ENCODE data around the gene SLC2A13. TPM values are rescaled to one million over a fixed set of nuclear protein-coding genes. Genes with fewer than 3 reads are reported as not detected.
"Not testable (repeated sequence)": the region's sequence is repeated elsewhere in the genome, so short reads cannot be mapped to it uniquely, and the experiment has no call there.

The SLC2A13 gene
- total RNA-seq, 1 experiment from 2014 or later = 1.7 TPM

DNA sequence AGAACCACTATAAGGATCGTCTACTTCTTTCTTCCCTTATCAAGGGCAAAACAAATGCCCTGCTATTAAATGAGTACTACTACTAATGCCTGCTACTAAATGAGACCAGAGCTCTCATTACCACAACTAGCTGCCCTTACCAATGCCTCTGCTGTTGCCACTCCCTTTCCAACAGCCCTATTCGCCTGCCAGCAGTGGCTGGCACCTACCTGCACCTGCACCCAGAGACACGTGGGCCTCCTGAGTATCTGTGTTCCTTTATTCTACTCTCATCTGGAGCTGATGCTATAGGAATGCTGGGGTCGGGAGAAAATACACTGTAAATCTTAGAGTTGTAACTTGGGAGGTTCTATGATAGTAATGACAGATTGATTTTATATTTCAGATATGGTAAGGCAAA is 174.7 kb downstream of the SLC2A13 start:
- ChIA-PET POLR2A (interaction anchor here (0.7 kb wide), 1 partner anchor 14 kb away, joined by 3 read pairs; no protein-coding TSS in a partner anchor), CTCF (interaction anchor here (0.8 kb wide), 1 partner anchor 80 kb away, joined by 3 read pairs; no protein-coding TSS in a partner anchor)
- Mint-ChIP-seq H3K4me1 (ENCODE audit: insufficient read depth, unreplicated experiment) (peaks cover 5% of the 10 kb centered on the region), H3K27me3 (ENCODE audit: insufficient read depth, unreplicated experiment) (no peaks in the 10 kb centered on the region), H3K9me3 (ENCODE audit: unreplicated experiment) (no peaks in the 10 kb centered on the region), H3K4me3 (ENCODE audit: unreplicated experiment) (no peak overlapping the region), H3K36me3 (ENCODE audit: insufficient read depth, unreplicated experiment) (no peaks in the 10 kb centered on the region), H3K27ac (ENCODE audit: low read depth, unreplicated experiment) (peak overlapping the region; percentile 81)
- DNase-seq (ENCODE audit: unreplicated experiment) = no peak
- intact Hi-C loops (cut with micrococcal nuclease) = no loop called here
- TF ChIP-seq, protein P1, sequence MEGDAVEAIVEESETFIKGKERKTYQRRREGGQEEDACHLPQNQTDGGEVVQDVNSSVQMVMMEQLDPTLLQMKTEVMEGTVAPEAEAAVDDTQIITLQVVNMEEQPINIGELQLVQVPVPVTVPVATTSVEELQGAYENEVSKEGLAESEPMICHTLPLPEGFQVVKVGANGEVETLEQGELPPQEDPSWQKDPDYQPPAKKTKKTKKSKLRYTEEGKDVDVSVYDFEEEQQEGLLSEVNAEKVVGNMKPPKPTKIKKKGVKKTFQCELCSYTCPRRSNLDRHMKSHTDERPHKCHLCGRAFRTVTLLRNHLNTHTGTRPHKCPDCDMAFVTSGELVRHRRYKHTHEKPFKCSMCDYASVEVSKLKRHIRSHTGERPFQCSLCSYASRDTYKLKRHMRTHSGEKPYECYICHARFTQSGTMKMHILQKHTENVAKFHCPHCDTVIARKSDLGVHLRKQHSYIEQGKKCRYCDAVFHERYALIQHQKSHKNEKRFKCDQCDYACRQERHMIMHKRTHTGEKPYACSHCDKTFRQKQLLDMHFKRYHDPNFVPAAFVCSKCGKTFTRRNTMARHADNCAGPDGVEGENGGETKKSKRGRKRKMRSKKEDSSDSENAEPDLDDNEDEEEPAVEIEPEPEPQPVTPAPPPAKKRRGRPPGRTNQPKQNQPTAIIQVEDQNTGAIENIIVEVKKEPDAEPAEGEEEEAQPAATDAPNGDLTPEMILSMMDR (IDR thresholded peaks at IDR 0.05; ENCODE audit: unreplicated experiment) = no peak
- BruUV-seq (replicated peaks) = no TSS peak

DNA sequence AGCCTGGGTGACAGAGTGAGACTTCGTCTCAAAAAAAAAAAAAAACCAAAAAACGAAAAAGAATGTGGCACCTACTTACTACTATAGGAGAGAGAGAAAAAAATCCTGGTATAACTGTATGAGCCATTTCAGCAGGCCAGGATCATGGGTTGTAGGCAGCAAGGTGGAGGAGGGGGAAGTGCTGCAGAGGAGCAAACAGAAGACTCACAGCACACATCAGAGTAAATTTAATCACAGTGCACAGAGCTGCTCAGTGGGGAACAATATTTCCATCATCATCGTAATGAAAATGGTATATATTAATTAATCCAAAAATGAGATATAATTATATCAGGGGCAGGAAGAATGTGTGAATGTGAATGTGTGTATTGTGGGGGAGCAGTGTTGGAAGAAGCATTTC is 175.8 kb downstream of the SLC2A13 start:
- Mint-ChIP-seq H3K27me3 (ENCODE audit: insufficient read depth, unreplicated experiment) (no peaks in the 10 kb centered on the region), H3K9me3 (ENCODE audit: unreplicated experiment) (no peaks in the 10 kb centered on the region), H3K4me1 (ENCODE audit: insufficient read depth, unreplicated experiment) (peaks cover 5% of the 10 kb centered on the region), H3K27ac (ENCODE audit: low read depth, unreplicated experiment) (no peak overlapping the region), H3K36me3 (ENCODE audit: insufficient read depth, unreplicated experiment) (no peaks in the 10 kb centered on the region), H3K4me3 (ENCODE audit: unreplicated experiment) (no peak overlapping the region)
- DNase-seq (ENCODE audit: unreplicated experiment) = no peak
- no TSS peak for BruUV-seq (replicated peaks)
- intact Hi-C loops (cut with micrococcal nuclease) = no loop called here
- ChIA-PET CTCF (no interaction called here), POLR2A (no interaction called here)
- TF ChIP-seq, protein P1 (IDR thresholded peaks at IDR 0.05; ENCODE audit: unreplicated experiment) = no peak

DNA sequence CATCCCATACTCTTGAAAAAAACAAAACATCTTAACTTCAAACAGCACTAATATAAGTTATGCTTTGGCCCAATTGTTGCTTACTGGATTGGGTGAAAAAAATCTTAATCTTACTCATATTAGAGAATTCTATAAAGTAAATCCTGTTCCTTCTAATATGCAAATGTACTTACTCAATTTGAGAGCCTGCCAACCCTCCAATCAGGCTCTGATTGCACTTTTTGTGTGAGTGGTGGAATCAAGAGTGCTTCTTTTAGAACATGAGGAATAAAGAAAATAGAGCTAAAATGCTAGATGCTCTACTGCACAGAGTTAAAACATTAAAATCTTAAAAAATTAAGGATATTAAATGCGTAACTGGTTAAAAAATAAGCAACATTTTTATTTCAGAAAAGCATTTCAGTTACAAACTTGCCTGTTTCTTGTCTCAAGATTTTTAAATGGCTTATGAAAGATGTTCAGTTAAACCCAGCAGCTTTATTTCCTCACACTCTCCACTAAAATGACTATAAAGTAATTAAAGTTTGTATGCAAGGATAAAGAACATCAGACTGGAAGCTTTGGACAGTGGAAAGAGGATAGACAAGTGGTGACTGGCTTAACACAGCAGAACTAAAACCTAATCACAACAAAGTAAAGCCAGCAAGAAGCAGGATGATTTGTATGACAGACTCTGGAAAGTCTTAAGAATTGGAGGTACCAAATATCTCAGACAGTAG is 177.5 kb downstream of the SLC2A13 start:
- Mint-ChIP-seq H3K4me3 (ENCODE audit: unreplicated experiment) (no peak overlapping the region), H3K4me1 (ENCODE audit: insufficient read depth, unreplicated experiment) (peaks cover 5% of the 10 kb centered on the region), H3K36me3 (ENCODE audit: insufficient read depth, unreplicated experiment) (no peaks in the 10 kb centered on the region), H3K9me3 (ENCODE audit: unreplicated experiment) (no peaks in the 10 kb centered on the region), H3K27me3 (ENCODE audit: insufficient read depth, unreplicated experiment) (no peaks in the 10 kb centered on the region), H3K27ac (ENCODE audit: low read depth, unreplicated experiment) (peak overlapping the region; percentile 70)
- POLR2A ChIA-PET = no interaction called here
- BruUV-seq (replicated peaks) = no TSS peak
- TF ChIP-seq, protein P1 (IDR thresholded peaks at IDR 0.05; ENCODE audit: unreplicated experiment) = no peak
- intact Hi-C loops (cut with micrococcal nuclease) = no loop called here
- no peak for DNase-seq (ENCODE audit: unreplicated experiment)
- CTCF ChIA-PET = no interaction called here

DNA sequence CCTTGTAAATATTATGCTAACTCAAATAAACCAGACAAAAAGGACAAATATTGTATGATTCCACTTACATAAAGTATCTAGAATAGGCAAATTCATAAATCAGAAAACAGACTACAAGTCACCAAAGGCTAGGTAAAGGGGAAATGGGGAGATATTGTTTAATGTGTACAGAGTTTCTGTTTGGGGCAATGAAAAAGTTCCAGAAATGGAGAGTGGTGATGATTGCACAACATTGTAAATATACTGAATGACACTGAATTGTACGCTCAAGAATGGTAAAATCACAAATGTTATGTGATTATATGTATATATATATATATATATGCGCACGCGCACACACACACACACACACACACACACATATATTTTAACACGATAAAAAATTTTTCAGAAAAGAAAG is 182.5 kb downstream of the SLC2A13 start:
- BruUV-seq (replicated peaks) = no TSS peak
- no peak for DNase-seq (ENCODE audit: unreplicated experiment)
- no peaks in the 10 kb centered on the region for H3K36me3 Mint-ChIP-seq (ENCODE audit: insufficient read depth, unreplicated experiment)
- H3K27me3 Mint-ChIP-seq (ENCODE audit: insufficient read depth, unreplicated experiment) = no peaks in the 10 kb centered on the region
- no peak overlapping the region for H3K27ac Mint-ChIP-seq (ENCODE audit: low read depth, unreplicated experiment)
- intact Hi-C loops (cut with micrococcal nuclease) = no loop called here
- no peaks in the 10 kb centered on the region for H3K4me1 Mint-ChIP-seq (ENCODE audit: insufficient read depth, unreplicated experiment)
- ChIA-PET POLR2A (interaction anchor here (0.6 kb wide), 1 partner anchor 21 kb away, joined by 3 read pairs; no protein-coding TSS in a partner anchor), CTCF (no interaction called here)
- H3K9me3 Mint-ChIP-seq (ENCODE audit: unreplicated experiment) = no peaks in the 10 kb centered on the region
- H3K4me3 Mint-ChIP-seq (ENCODE audit: unreplicated experiment) = no peak overlapping the region
- TF ChIP-seq, protein P1 (IDR thresholded peaks at IDR 0.05; ENCODE audit: unreplicated experiment) = no peak

DNA sequence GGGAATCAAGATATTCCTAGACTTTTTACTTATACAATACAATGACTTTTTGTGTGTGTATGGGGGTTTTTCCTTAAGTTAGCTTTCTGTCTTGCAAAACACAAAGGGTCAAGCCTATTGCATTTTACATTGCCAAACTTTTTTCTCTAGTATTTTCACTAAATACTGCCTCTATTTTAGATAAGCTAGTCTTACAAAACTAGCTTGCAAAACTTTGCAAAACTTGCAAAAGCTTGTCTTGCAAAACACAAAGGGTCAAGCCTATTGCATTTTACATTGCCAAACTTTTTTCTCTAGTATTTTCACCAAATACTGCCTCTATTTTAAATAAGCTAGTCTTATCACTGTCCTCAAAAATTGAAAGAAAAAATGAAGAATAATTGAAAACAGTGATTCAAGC is 183.3 kb downstream of the SLC2A13 start:
- BruUV-seq (replicated peaks); H3K27ac Mint-ChIP-seq (ENCODE audit: low read depth, unreplicated experiment); H3K4me1 Mint-ChIP-seq (ENCODE audit: insufficient read depth, unreplicated experiment); H3K27me3 Mint-ChIP-seq (ENCODE audit: insufficient read depth, unreplicated experiment); POLR2A ChIA-PET; intact Hi-C loops (cut with micrococcal nuclease); H3K36me3 Mint-ChIP-seq (ENCODE audit: insufficient read depth, unreplicated experiment); H3K9me3 Mint-ChIP-seq (ENCODE audit: unreplicated experiment); H3K4me3 Mint-ChIP-seq (ENCODE audit: unreplicated experiment): not testable (repeated sequence)
- peak; percentile 24 for DNase-seq (ENCODE audit: unreplicated experiment)
- CTCF ChIA-PET = interaction anchor here (0.6 kb wide), 1 partner anchor 118 kb away, joined by 3 read pairs; no protein-coding TSS in a partner anchor

All from MCF 10A (cell line).